Mucosa of rectum (tissue), 2 donors: Measurements from ENCODE around the gene TRAPPC6A.
"Not testable (repeated sequence)": the region's sequence is repeated elsewhere in the genome, so short reads cannot be mapped to it uniquely, and the experiment has no call there.

Source experiments
- H3K27ac ChIP-seq, 2 donors: one replicate each; pipeline ENCODE4 v1.7.0; 2013; ENCODE audit warnings: inconsistent platforms in 2 of 2, low read depth in 2 of 2, low read length in 2 of 2
- H3K27me3 ChIP-seq, 2 donors: one replicate each; pipeline ENCODE4 v1.7.0; 2013; ENCODE audit warnings: low read length in 2 of 2; ENCODE audit not compliant: control insufficient read depth in 2 of 2, insufficient read depth in 2 of 2
- H3K36me3 ChIP-seq, 2 donors: one replicate each; pipeline ENCODE4 v1.7.0; 2013; ENCODE audit warnings: low read length in 2 of 2; ENCODE audit not compliant: control insufficient read depth in 2 of 2, insufficient read depth in 2 of 2
- H3K4me1 ChIP-seq, 2 donors: one replicate each; pipeline ENCODE4 v1.7.0; 2013; ENCODE audit warnings: low read length in 2 of 2, mild to moderate bottlenecking in 1 of 2; ENCODE audit not compliant: control insufficient read depth in 2 of 2, insufficient read depth in 2 of 2
- H3K4me3 ChIP-seq, 2 donors: one replicate each; pipeline ENCODE4 v1.7.0; 2013; ENCODE audit warnings: low read length in 2 of 2
- H3K9ac ChIP-seq, 2 donors: one replicate each; pipeline ENCODE4 v1.7.0; 2013; ENCODE audit warnings: low read length in 2 of 2, low read depth in 1 of 2, mild to moderate bottlenecking in 1 of 2
- H3K9me3 ChIP-seq, 2 donors: one replicate each; pipeline ENCODE4 v1.7.0; 2013; ENCODE audit warnings: low read length in 2 of 2; ENCODE audit not compliant: control insufficient read depth in 2 of 2
- donor health status: healthy.
- donor health status: Normal muscosa, but diverticular disease.

The TRAPPC6A gene

GRCh38 chr19:45122832-45123231 is 55.2 kb downstream of the TRAPPC6A start:
- H3K9me3 ChIP-seq = no peaks in the 10 kb centered on the region
- peaks cover 31 to 37% of the 10 kb centered on the region in 2 donors for H3K4me1 ChIP-seq
- H3K9ac ChIP-seq = no peak overlapping the region
- H3K4me3 ChIP-seq = no peak overlapping the region
- H3K27me3 ChIP-seq = no peaks in the 10 kb centered on the region
- no peak overlapping the region for H3K27ac ChIP-seq
- peaks cover 0 to 3% of the 10 kb centered on the region in 2 donors for H3K36me3 ChIP-seq

GRCh38 chr19:45121827-45122345 is 56.2 kb downstream of the TRAPPC6A start:
- Histone ChIP-seq H3K36me3 (peaks cover 0 to 2% of the 10 kb centered on the region in 2 donors), H3K9ac (no peak overlapping the region), H3K27ac (no peak overlapping the region), H3K9me3 (no peaks in the 10 kb centered on the region), H3K4me1 (peaks cover 38 to 46% of the 10 kb centered on the region in 2 donors), H3K27me3 (no peaks in the 10 kb centered on the region), H3K4me3 (no peak overlapping the region)

- H3K9me3 ChIP-seq = no peaks in the 10 kb centered on the region
- no peaks in the 10 kb centered on the region for H3K36me3 ChIP-seq
- H3K9ac ChIP-seq = no peak overlapping the region
- H3K4me3 ChIP-seq = no peak overlapping the region
- peaks cover 37 to 48% of the 10 kb centered on the region in 2 donors for H3K4me1 ChIP-seq
- H3K27me3 ChIP-seq = no peaks in the 10 kb centered on the region
- peak overlapping the region in 1 of 2 donors; percentile 54 for H3K27ac ChIP-seq
Measured at GRCh38 chr19:45119582-45119981, 58.5 kb downstream of the TRAPPC6A start.

- not testable (repeated sequence) for H3K36me3 ChIP-seq, H3K9me3 ChIP-seq, H3K27me3 ChIP-seq
- peak overlapping the region in 1 of 2 donors; percentile 8 for H3K4me3 ChIP-seq
- peak overlapping the region; percentile 54 to 60 for H3K27ac ChIP-seq
- peaks cover 45 to 55% of the 10 kb centered on the region in 2 donors for H3K4me1 ChIP-seq
- H3K9ac ChIP-seq = peak overlapping the region; percentile 15 to 17
Measured at GRCh38 chr19:45118591-45119355, 59.3 kb downstream of the TRAPPC6A start.

GRCh38 chr19:45118106-45118505 is 59.9 kb downstream of the TRAPPC6A start:
- Histone ChIP-seq H3K4me1 (peaks cover 50 to 61% of the 10 kb centered on the region in 2 donors), H3K9me3 (no peaks in the 10 kb centered on the region), H3K9ac (peak overlapping the region; percentile 15 to 17), H3K36me3 (no peaks in the 10 kb centered on the region), H3K4me3 (no peak overlapping the region), H3K27ac (peak overlapping the region; percentile 54 to 60), H3K27me3 (no peaks in the 10 kb centered on the region)

GRCh38 chr19:45117671-45118070 is 60.4 kb downstream of the TRAPPC6A start:
- Histone ChIP-seq H3K36me3 (no peaks in the 10 kb centered on the region), H3K4me1 (peaks cover 55 to 64% of the 10 kb centered on the region in 2 donors), H3K27me3 (no peaks in the 10 kb centered on the region), H3K4me3 (no peak overlapping the region), H3K9ac (no peak overlapping the region), H3K9me3 (no peaks in the 10 kb centered on the region), H3K27ac (peak overlapping the region; percentile 26 to 54)

- H3K27ac ChIP-seq = peak overlapping the region; percentile 26 to 54
- no peaks in the 10 kb centered on the region for H3K9me3 ChIP-seq
- H3K9ac ChIP-seq = no peak overlapping the region
- H3K4me1 ChIP-seq = peaks cover 58 to 65% of the 10 kb centered on the region in 2 donors
- H3K4me3 ChIP-seq = no peak overlapping the region
- no peaks in the 10 kb centered on the region for H3K36me3 ChIP-seq
- H3K27me3 ChIP-seq = no peaks in the 10 kb centered on the region
Measured at GRCh38 chr19:45117167-45117594, 60.9 kb downstream of the TRAPPC6A start.

GRCh38 chr19:45115809-45116615 is 62.0 kb downstream of the TRAPPC6A start:
- no peak overlapping the region for H3K9ac ChIP-seq
- H3K27ac ChIP-seq = no peak overlapping the region

GRCh38 chr19:45114116-45114515 is 63.9 kb downstream of the TRAPPC6A start:
- Histone ChIP-seq H3K9ac (peak overlapping the region; percentile 21 to 58), H3K27ac (peak overlapping the region; percentile 29 to 59), H3K4me3 (no peak overlapping the region), H3K27me3 (no peaks in the 10 kb centered on the region), H3K36me3 (no peaks in the 10 kb centered on the region), H3K9me3 (no peaks in the 10 kb centered on the region), H3K4me1 (peaks cover 49 to 56% of the 10 kb centered on the region in 2 donors)

More at GRCh38 chr19:45115809-45116615, 62.0 kb downstream of the TRAPPC6A start:
- H3K4me1 ChIP-seq = peaks cover 56 to 63% of the 10 kb centered on the region in 2 donors
- no peak overlapping the region for H3K4me3 ChIP-seq
- no peaks in the 10 kb centered on the region for H3K36me3 ChIP-seq
- no peaks in the 10 kb centered on the region for H3K27me3 ChIP-seq
- no peaks in the 10 kb centered on the region for H3K9me3 ChIP-seq

GRCh38 chr19:45113628-45114027 is 64.4 kb downstream of the TRAPPC6A start:
- H3K36me3 ChIP-seq = no peaks in the 10 kb centered on the region
- no peaks in the 10 kb centered on the region for H3K9me3 ChIP-seq
- peak overlapping the region; percentile 65 to 83 for H3K27ac ChIP-seq
- peak overlapping the region; percentile 57 to 72 for H3K9ac ChIP-seq
- H3K4me1 ChIP-seq = peaks cover 47 to 53% of the 10 kb centered on the region in 2 donors
- H3K4me3 ChIP-seq = peak overlapping the region; percentile 38 to 64
- no peaks in the 10 kb centered on the region for H3K27me3 ChIP-seq
